ENCODE results near the gene FBXO21.

GRCh38 chr12:117178301-117178700 lies 12.0 kb downstream of the FBXO21 start:
- TF ChIP-seq CTCF (IDR thresholded peaks at IDR 0.05) (no peak), EP300 (IDR thresholded peaks at IDR 0.05) (no peak)
